Gastrocnemius medialis (tissue), 4 donors: ENCODE data around the gene SLC16A1. TPM values are rescaled to one million over a fixed set of nuclear protein-coding genes. Genes with fewer than 3 reads are reported as not detected.
"Not testable (repeated sequence)": the region's sequence is repeated elsewhere in the genome, so short reads cannot be mapped to it uniquely, and the experiment has no call there.

Source experiments
- ATAC-seq, 2 donors: fragments of 150-250 bp; one replicate each; pipeline ENCODE4 v1.9.1; 2016
- DNase-seq, 2 donors: peaks; one replicate each; pipeline ENCODE4 v3.0.0-alpha.2; 2019
- H3K27ac ChIP-seq, 4 donors: fragments of 200-600 bp; sonication (generic); 1 replicate in 1 of 4; 2 replicates in 3 of 4; pipeline ENCODE4 v1.5.1; 2016 to 2018; ENCODE audit warnings: mild to moderate bottlenecking in 2 of 4, moderate library complexity in 1 of 4
- H3K27me3 ChIP-seq, 3 donors: fragments of 200-600 bp; sonication (generic) in 2 of 3; 1 replicate in 1 of 3; 2 replicates in 2 of 3; pipeline versions ENCODE4 v1.5.1 to v1.6.0; 2016 to 2019; ENCODE audit warnings: mild to moderate bottlenecking in 1 of 3, moderate library complexity in 1 of 3
- H3K36me3 ChIP-seq, 2 donors: fragments of 200-600 bp; sonication (generic) in 1 of 2; one replicate each; pipeline ENCODE4 v1.5.1; 2017 to 2018
- H3K4me1 ChIP-seq, 2 donors: fragments of 200-600 bp; sonication (generic) in 1 of 2; one replicate each; pipeline ENCODE4 v1.5.1; 2016 to 2017; ENCODE audit warnings: mild to moderate bottlenecking in 2 of 2
- H3K4me3 ChIP-seq, 4 donors: fragments of 200-600 bp; sonication (generic) in 3 of 4; 1 replicate in 1 of 4; 2 replicates in 3 of 4; pipeline ENCODE4 v1.5.1; 2016 to 2019; ENCODE audit warnings: mild to moderate bottlenecking in 2 of 4
- H3K9me3 ChIP-seq, 3 donors: fragments of 200-600 bp; sonication (generic) in 2 of 3; 1 replicate in 1 of 3; 2 replicates in 2 of 3; pipeline ENCODE4 v1.5.1; 2016 to 2019
- POLR2A ChIP-seq, 2 donors: fragments of 450-650 bp; IDR thresholded peaks; one replicate each; pipeline ENCODE4 v1.6.1; 2017; ENCODE audit warnings: antibody characterized with exemption in 2 of 2, mild to moderate bottlenecking in 2 of 2, moderate library complexity in 2 of 2
- in situ Hi-C, 4 donors: fragments of 200-750 bp; cut with MboI; loops; one replicate each; pipeline versions ENCODE4 v1.15.0 to v1.8.0; 2017; ENCODE audit warnings: low sequenced_read_pairs in 4 of 4
- intact Hi-C: fragments of 100-400 bp; cut with DNase I; formaldehyde crosslinking; loops from one replicate; pipeline ENCODE4 v1.15.1; 2023; ENCODE audit warnings: low total_unique reads
- total RNA-seq, 4 donors: library from RNA; depleted of rRNA; stranded (reverse); fragments of >200 nt; gene quantifications; one replicate each; pipeline versions ENCODE4 v1.1.0 to v1.2.3, GENCODE V29; 2016
- TF ChIP-seq, protein P1 (sequence below), 5 experiments: fragments of 450-650 bp in 3 of 5; fragments of 200-600 bp in 2 of 5; sonication (generic) in 2 of 5; IDR thresholded peaks in 4 of 5; conservative IDR thresholded peaks in 1 of 5; 1 replicate in 4 of 5; 2 replicates in 1 of 5; pipeline ENCODE4 v1.5.1; 2016 to 2019; ENCODE audit warnings: antibody characterized with exemption in 5 of 5, mild to moderate bottlenecking in 3 of 5, moderate library complexity in 3 of 5

The SLC16A1 gene
- total RNA-seq, 4 donors from 2014 or later, result 26.5 to 41.6 (median 36.2) TPM

DNA sequence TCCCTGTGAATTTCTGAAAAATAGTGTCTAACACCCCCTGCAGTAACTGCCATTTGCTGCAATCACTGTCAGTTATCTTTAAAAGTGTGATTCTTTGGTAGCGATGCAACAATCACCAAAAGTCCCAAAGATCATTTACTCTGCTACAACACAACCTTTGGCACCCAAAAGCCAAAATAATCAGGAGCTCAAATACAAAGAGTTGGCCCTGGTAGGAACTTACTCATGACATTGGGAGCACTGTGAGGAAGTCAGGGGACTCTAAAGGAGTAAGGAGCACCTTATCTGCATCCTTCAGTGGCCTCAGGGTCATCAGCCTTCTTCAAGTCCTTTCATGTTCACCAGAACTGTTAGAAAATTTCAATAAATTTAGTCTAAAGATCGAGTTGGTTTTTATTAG lies 54.6 kb downstream of the SLC16A1 start:
- H3K9me3 ChIP-seq, result no peaks in the 10 kb centered on the region
- DNase-seq, result no peak
- TF ChIP-seq, protein P1, sequence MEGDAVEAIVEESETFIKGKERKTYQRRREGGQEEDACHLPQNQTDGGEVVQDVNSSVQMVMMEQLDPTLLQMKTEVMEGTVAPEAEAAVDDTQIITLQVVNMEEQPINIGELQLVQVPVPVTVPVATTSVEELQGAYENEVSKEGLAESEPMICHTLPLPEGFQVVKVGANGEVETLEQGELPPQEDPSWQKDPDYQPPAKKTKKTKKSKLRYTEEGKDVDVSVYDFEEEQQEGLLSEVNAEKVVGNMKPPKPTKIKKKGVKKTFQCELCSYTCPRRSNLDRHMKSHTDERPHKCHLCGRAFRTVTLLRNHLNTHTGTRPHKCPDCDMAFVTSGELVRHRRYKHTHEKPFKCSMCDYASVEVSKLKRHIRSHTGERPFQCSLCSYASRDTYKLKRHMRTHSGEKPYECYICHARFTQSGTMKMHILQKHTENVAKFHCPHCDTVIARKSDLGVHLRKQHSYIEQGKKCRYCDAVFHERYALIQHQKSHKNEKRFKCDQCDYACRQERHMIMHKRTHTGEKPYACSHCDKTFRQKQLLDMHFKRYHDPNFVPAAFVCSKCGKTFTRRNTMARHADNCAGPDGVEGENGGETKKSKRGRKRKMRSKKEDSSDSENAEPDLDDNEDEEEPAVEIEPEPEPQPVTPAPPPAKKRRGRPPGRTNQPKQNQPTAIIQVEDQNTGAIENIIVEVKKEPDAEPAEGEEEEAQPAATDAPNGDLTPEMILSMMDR (IDR thresholded peaks at IDR 0.05 in 4 of 5, conservative IDR thresholded peaks at IDR 0.05 in 1 of 5), result no peak
- no peak for TF ChIP-seq POLR2A (IDR thresholded peaks at IDR 0.05)
- H3K36me3 ChIP-seq, result no peaks in the 10 kb centered on the region
- in situ Hi-C loops, result no loop called here
- ATAC-seq, result no peak
- H3K27me3 ChIP-seq, result no peaks in the 10 kb centered on the region
- H3K27ac ChIP-seq, result no peak overlapping the region
- no peak overlapping the region for H3K4me3 ChIP-seq
- intact Hi-C loops, result no loop called here
- H3K4me1 ChIP-seq, result peaks cover 0 to 17% of the 10 kb centered on the region in 2 donors

DNA sequence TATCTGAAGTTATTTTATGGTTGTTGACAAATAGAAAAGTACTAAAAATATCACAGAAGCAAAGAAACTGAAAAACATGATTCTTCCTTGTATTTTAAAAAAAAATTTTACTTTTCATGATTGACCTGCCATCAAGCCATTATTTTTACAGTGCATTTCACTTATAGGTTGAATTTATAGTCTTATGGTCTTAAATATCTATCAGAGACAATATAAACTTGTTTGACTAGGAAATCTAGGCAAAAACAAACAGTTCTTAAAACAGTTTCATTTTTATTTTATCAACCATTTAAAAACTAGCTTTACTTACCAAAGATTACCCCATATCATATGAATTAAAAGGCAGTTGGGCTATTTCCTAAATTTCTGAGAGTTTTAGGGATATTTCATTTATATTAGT lies 59.2 kb downstream of the SLC16A1 start:
- H3K27me3 ChIP-seq, result no peaks in the 10 kb centered on the region
- no peak overlapping the region for H3K27ac ChIP-seq
- DNase-seq, result no peak
- intact Hi-C loops (no loop called here), in situ Hi-C loops (no loop called here)
- no peak overlapping the region for H3K4me3 ChIP-seq
- H3K4me1 ChIP-seq, result no peaks in the 10 kb centered on the region
- H3K9me3 ChIP-seq, result no peaks in the 10 kb centered on the region
- ATAC-seq, result no peak
- H3K36me3 ChIP-seq, result no peaks in the 10 kb centered on the region
- TF ChIP-seq, protein P1 (IDR thresholded peaks at IDR 0.05 in 4 of 5, conservative IDR thresholded peaks at IDR 0.05 in 1 of 5), result no peak
- no peak for TF ChIP-seq POLR2A (IDR thresholded peaks at IDR 0.05)

DNA sequence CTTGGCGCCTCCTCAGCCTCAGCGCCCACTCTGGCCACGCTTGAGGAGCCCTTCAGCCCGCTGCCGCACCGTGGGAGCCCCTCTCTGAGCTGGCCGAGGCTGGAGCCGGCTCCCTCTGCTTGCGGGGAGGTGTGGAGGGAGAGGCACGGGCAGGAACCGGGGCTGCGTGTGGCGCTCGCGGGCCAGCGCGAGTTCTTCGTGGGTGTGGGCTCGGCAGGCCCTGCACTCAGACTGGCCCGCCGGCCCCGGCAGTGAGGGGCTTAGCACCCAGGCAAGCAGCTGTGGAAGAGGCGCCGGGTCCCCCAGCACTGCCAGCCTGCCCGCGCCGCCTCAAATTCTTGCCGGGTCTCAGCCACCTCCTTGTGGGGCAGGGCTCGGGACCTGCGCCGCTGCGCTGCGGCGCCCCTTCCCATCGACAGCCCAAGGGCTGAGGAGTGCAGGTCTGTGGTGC lies 61.4 kb downstream of the SLC16A1 start:
- H3K27ac ChIP-seq, result no peak overlapping the region
- H3K27me3 ChIP-seq, result no peaks in the 10 kb centered on the region
- DNase-seq (no peak), ATAC-seq (no peak)
- intact Hi-C loops (no loop called here), in situ Hi-C loops (no loop called here)
- no peak overlapping the region for H3K4me3 ChIP-seq
- H3K9me3 ChIP-seq, result no peaks in the 10 kb centered on the region
- TF ChIP-seq POLR2A (IDR thresholded peaks at IDR 0.05), result no peak
- TF ChIP-seq, protein P1 (IDR thresholded peaks at IDR 0.05 in 4 of 5, conservative IDR thresholded peaks at IDR 0.05 in 1 of 5), result no peak
- H3K4me1 ChIP-seq, result no peaks in the 10 kb centered on the region
- no peaks in the 10 kb centered on the region for H3K36me3 ChIP-seq

DNA sequence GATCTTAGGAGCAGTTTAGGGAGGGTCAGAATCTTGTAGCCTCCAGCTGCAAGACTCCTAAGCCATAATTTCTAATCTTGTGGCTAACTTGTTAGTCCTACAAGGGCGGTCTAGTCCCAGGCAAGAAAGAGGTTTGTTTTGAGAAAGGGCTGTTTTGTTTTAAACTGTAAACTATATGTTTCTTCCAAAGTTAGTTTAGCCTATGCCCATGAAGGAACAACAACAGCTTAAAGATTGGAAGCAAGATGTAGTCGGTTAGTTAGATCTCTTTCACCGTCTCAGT lies 62.0 kb downstream of the SLC16A1 start:
- H3K4me3 ChIP-seq, result no peak overlapping the region
- in situ Hi-C loops (no loop called here), intact Hi-C loops (no loop called here)
- no peak overlapping the region for H3K27ac ChIP-seq
- no peaks in the 10 kb centered on the region for H3K9me3 ChIP-seq
- H3K4me1 ChIP-seq, result no peaks in the 10 kb centered on the region
- H3K27me3 ChIP-seq, result no peaks in the 10 kb centered on the region
- H3K36me3 ChIP-seq, result no peaks in the 10 kb centered on the region
- TF ChIP-seq POLR2A (IDR thresholded peaks at IDR 0.05), result no peak
- TF ChIP-seq, protein P1 (IDR thresholded peaks at IDR 0.05 in 4 of 5, conservative IDR thresholded peaks at IDR 0.05 in 1 of 5), result no peak
- no peak for DNase-seq
- ATAC-seq, result no peak

DNA sequence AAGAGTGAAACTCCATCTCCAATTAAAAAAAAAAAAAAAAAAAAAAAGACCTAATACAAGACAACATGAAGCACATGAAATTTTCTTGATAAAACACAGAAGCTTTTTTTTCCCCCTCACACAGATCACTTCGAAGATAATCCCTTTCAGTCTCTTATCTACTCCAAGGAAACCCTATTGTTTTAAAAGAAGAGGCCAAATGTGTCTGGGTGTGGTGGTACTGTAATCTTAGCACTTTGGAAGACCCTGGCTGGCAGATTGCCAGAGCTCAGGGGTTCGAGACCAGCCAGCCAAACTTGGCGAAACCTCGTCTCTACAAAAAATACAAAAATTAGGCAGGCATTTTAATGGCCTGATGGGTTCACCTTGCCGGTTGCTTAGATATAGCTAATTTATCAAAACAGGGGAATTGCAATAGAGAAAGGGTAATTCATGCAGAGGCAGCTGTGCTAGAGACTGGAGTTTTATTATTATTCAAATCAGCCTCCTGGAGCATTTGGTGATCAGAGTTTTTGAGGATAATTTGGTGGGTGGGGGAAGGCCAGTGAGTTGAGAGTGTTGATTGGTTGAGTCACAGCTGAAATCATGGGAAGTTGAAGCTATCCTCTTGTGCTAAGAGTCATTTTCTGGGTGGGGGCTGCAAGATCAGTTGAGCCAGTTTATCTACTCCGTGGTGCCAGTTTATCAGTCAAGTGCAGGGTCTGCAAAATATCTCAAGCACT lies 62.5 kb downstream of the SLC16A1 start:
- H3K9me3 ChIP-seq, result no peaks in the 10 kb centered on the region
- H3K27ac ChIP-seq, result no peak overlapping the region
- ATAC-seq (no peak), DNase-seq (no peak)
- H3K36me3 ChIP-seq, result no peaks in the 10 kb centered on the region
- no peak overlapping the region for H3K4me3 ChIP-seq
- H3K4me1 ChIP-seq, result no peaks in the 10 kb centered on the region
- no peaks in the 10 kb centered on the region for H3K27me3 ChIP-seq
- intact Hi-C loops (no loop called here), in situ Hi-C loops (no loop called here)
- no peak for TF ChIP-seq POLR2A (IDR thresholded peaks at IDR 0.05)
- TF ChIP-seq, protein P1 (IDR thresholded peaks at IDR 0.05 in 4 of 5, conservative IDR thresholded peaks at IDR 0.05 in 1 of 5), result no peak

DNA sequence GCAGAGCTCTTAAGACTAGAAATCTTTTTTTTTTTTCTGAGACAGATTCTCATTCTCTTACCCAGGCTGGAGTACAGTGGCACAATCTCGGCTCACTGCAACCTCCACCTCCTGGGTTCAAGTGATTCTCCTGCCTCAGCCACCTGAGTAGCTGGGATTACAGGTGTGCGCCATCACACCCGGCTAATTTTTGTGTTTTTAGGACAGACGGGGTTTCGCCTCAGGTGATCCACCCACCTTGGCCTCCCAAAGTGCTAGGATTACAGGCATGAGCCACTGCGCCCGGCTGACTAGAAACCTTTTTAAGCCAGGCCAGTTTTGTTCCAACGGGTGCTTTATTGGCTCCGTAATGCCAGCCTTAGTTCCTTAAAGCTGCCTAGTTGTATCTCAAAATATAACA lies 66.1 kb downstream of the SLC16A1 start:
- H3K9me3 ChIP-seq, H3K36me3 ChIP-seq, H3K4me3 ChIP-seq, H3K27me3 ChIP-seq, DNase-seq, H3K4me1 ChIP-seq, ATAC-seq, intact Hi-C loops, H3K27ac ChIP-seq: not testable (repeated sequence)
- in situ Hi-C loops, result loop anchor here in 1 of 4 donors (10.0 kb wide), 1 partner anchor 55 kb away; no protein-coding TSS in a partner anchor
